ENCODE measurements around the gene SYNDIG1. TPM values are rescaled to one million over a fixed set of nuclear protein-coding genes. Genes with fewer than 3 reads are reported as not detected.

SYNDIG1 gene
- polyA plus RNA-seq, 1 of the 3 experiments (the other 2 are of a cell fraction), result not detected

- no peak overlapping the region for H3K4me2 ChIP-seq
- no peaks in the 10 kb centered on the region for H3K9me3 ChIP-seq
- no peaks in the 10 kb centered on the region for H3K27me3 ChIP-seq (ENCODE audit: insufficient read depth)
- H3F3A ChIP-seq (replicated peaks; ENCODE audit: insufficient read depth), result no peaks in the 10 kb centered on the region
- no peak overlapping the region for H3K27ac ChIP-seq (ENCODE audit: low read depth in 2 of 2, low read length in 1 of 2)
- no peaks in the 10 kb centered on the region for H3K36me3 ChIP-seq (replicated peaks in 1 of 2; ENCODE audit: control insufficient read depth in 1 of 2, insufficient read depth in 2 of 2, low read length in 1 of 2)
- no peaks in the 10 kb centered on the region for H4K20me1 ChIP-seq (ENCODE audit: insufficient read depth)
- no peak overlapping the region for H3K9ac ChIP-seq
- H3K9me2 ChIP-seq, result no peaks in the 10 kb centered on the region
- ChIA-PET POLR2A (no interaction called here), CTCF (no interaction called here)
- TF ChIP-seq RFX5 (IDR thresholded peaks at IDR 0.05; ENCODE audit: low read length) (no peak), CHD2 (IDR thresholded peaks at IDR 0.05; ENCODE audit: low read length, partially characterized antibody) (no peak), RAD21 (IDR thresholded peaks at IDR 0.05; ENCODE audit: low read length) (no peak), FOXJ3 (CRISPR knock-in tag; IDR thresholded peaks at IDR 0.05) (no peak), NFIC (IDR thresholded peaks at IDR 0.05; ENCODE audit: borderline replicate concordance) (no peak), TEAD4 (IDR thresholded peaks at IDR 0.05; ENCODE audit: borderline replicate concordance, insufficient read depth) (no peak), TAF1 (IDR thresholded peaks at IDR 0.05; ENCODE audit: borderline replicate concordance, low read depth, low read length) (no peak), SMC3 (IDR thresholded peaks at IDR 0.05; ENCODE audit: low read depth, low read length) (no peak), FOXM1 (IDR thresholded peaks at IDR 0.05; ENCODE audit: low read depth) (no peak), IRF3 (IDR thresholded peaks at IDR 0.05; ENCODE audit: low read depth, low read length) (no peak), SIN3A (IDR thresholded peaks at IDR 0.05; ENCODE audit: borderline replicate concordance, low read depth, low read length) (no peak), MEF2A (IDR thresholded peaks at IDR 0.05; ENCODE audit: borderline replicate concordance, low read depth) (no peak), MXI1 (IDR thresholded peaks at IDR 0.05; ENCODE audit: low read depth, low read length) (no peak), ELF1 (IDR thresholded peaks at IDR 0.05) (no peak), GATA2 (CRISPR knock-in tag; IDR thresholded peaks at IDR 0.05) (no peak)
- TF ChIP-seq, protein P1, sequence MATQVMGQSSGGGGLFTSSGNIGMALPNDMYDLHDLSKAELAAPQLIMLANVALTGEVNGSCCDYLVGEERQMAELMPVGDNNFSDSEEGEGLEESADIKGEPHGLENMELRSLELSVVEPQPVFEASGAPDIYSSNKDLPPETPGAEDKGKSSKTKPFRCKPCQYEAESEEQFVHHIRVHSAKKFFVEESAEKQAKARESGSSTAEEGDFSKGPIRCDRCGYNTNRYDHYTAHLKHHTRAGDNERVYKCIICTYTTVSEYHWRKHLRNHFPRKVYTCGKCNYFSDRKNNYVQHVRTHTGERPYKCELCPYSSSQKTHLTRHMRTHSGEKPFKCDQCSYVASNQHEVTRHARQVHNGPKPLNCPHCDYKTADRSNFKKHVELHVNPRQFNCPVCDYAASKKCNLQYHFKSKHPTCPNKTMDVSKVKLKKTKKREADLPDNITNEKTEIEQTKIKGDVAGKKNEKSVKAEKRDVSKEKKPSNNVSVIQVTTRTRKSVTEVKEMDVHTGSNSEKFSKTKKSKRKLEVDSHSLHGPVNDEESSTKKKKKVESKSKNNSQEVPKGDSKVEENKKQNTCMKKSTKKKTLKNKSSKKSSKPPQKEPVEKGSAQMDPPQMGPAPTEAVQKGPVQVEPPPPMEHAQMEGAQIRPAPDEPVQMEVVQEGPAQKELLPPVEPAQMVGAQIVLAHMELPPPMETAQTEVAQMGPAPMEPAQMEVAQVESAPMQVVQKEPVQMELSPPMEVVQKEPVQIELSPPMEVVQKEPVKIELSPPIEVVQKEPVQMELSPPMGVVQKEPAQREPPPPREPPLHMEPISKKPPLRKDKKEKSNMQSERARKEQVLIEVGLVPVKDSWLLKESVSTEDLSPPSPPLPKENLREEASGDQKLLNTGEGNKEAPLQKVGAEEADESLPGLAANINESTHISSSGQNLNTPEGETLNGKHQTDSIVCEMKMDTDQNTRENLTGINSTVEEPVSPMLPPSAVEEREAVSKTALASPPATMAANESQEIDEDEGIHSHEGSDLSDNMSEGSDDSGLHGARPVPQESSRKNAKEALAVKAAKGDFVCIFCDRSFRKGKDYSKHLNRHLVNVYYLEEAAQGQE (IDR thresholded peaks at IDR 0.05; ENCODE audit: low read depth, low read length), result no peak
- TF ChIP-seq, protein P2, sequence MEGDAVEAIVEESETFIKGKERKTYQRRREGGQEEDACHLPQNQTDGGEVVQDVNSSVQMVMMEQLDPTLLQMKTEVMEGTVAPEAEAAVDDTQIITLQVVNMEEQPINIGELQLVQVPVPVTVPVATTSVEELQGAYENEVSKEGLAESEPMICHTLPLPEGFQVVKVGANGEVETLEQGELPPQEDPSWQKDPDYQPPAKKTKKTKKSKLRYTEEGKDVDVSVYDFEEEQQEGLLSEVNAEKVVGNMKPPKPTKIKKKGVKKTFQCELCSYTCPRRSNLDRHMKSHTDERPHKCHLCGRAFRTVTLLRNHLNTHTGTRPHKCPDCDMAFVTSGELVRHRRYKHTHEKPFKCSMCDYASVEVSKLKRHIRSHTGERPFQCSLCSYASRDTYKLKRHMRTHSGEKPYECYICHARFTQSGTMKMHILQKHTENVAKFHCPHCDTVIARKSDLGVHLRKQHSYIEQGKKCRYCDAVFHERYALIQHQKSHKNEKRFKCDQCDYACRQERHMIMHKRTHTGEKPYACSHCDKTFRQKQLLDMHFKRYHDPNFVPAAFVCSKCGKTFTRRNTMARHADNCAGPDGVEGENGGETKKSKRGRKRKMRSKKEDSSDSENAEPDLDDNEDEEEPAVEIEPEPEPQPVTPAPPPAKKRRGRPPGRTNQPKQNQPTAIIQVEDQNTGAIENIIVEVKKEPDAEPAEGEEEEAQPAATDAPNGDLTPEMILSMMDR (IDR thresholded peaks at IDR 0.05), result no peak
- no peak overlapping the region for H3K4me3 ChIP-seq (ENCODE audit: low read depth in 2 of 2, low read length in 1 of 2)
- WGBS (ENCODE audit: low lambda C conversion rate), result 62% methylated on average over 13 of the region's 13 CpGs
- H3K4me1 ChIP-seq (ENCODE audit: control insufficient read depth in 1 of 2, insufficient read depth in 2 of 2, low read depth in 1 of 2, low read length in 1 of 2), result peaks cover 0 to 2% of the 10 kb centered on the region in 2 experiments; a peak in 1 of 4 replicates
- H3K79me2 ChIP-seq (ENCODE audit: insufficient read depth), result no peaks in the 10 kb centered on the region
- no peak for DNase-seq
- no peak overlapping the region for H2AFZ ChIP-seq (ENCODE audit: low read depth)
These were observed 112.2 kb downstream of the SYNDIG1 start for GRCh38 chr20:24581443-24582170.

Measured in SK-N-SH (cell line).